NCI-H2227 treated with DMSO at 0.1 percent for 48 hours (cell line): ENCODE measurements around the gene EYA2.
"Not testable (repeated sequence)": the region's sequence is repeated elsewhere in the genome, so short reads cannot be mapped to it uniquely, and the experiment has no call there.

Experiments used
- DNase-seq: peaks from one replicate; lab custom pipeline; 2025; lab: John Stamatoyannopoulos, UW

Gene EYA2

DNA sequence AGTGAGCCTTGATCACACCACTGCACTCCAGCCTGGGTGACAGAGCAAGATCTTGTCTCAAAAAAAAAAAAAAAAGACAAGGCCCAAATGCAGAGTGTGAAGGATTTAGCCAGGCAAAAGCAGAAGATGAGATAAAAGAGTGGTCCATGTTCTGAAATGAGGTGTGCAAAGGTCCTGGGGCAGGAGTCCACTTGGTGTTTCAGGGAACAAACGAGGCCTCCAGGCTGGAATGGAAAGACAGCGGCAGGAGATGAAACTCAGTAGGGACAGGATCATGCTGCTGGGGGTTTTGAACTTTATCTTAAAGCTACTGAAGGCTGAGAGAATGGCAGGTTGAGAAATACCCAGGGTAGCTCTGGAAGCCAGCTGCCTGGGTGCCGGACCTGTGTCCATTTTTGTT is 283.6 kb downstream of the EYA2 start:
- DNase-seq = no peak

DNA sequence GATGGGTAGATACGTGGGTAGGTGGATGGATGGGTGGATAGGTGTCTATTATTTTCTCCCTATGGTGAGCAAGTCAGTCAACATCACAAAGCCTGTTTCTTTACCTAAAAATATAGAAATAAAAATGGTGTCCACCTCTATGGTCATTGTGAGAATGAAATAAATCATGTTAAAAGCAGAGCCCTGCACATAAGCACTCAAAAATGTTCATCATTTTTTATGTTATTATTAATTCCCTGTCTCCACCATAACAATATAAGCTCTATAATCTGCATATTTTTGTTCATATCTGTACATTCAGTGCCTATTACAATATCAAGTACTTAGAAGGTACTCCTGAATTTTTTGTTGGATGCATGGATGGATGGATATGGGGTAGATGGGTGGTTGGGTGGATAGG is 284.2 kb downstream of the EYA2 start:
- no peak for DNase-seq

DNA sequence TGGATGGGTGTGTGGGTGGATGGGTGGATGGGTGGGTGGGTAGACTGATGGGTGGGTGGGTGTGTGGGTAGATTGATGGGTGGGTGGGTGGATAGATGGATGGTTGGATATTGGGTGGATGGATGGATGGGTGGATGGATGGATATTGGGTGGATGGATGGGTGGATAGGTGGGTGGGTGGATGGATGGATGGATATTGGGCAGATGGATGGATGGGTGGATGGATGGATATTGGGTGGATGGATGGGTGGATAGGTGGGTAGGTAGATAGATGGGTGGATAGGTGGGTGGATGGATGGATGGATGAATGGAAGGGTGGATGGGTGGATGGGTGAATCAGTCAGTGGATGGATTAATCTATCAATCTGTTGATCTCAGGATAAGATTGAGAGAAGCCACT is 284.6 kb downstream of the EYA2 start:
- no peak for DNase-seq

DNA sequence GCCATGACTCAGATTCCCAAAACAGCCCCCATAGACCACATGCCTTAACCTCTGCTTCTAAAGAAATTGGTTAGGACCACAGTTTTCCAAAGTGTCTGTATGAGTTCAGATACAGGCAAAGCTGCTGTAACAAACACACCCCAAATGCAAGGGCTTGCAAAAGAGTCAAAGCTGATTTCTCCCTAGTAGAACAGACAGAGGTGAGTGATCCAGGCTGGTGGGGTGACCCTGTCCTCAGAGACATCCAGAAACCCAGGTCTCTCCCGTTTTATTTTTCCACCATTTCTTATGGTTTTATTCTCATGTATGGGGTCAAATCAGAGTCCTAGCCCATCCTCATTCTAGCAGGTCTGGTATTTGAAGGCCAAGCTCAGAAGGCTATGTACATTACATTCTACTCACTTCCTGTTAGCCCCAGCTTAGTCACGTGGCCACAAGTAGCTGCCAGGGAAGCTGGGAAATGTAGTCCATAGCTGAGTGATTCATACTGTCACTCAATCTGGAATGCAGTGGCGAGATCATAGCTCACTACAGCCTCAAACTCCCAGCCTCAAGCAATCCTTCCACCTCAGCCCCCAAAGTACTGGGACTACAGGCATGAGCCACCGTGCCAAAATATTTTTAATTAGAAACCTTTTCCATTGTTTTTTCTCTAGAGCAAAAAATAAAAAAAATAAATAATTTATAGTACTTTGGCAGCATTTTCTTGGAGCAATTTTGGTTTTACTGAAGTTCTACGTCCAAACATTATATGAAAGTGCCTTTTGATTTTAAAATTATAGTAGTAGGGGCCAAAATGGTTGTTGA is 286.6 kb downstream of the EYA2 start:
- DNase-seq = no peak

DNA sequence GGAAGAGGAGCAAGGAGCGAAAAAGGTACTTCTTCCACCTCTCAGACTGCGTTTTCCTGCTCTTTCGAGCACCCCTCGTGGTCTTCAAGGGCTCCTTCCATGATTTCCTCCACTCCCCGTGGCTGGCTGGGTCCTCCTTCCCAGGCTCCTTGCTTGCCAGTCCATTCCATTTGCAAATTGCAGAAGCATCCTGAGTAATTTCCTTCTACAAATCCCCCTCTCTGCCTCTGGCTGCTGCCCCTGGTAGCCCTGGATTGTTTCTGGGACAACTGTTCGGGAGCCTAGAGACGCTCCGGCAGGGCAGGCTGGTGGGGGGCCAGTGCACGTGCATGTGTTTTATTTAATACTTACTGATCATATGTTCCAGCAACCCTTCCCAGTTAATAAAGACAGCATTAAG is 288.7 kb downstream of the EYA2 start:
- DNase-seq = no peak

DNA sequence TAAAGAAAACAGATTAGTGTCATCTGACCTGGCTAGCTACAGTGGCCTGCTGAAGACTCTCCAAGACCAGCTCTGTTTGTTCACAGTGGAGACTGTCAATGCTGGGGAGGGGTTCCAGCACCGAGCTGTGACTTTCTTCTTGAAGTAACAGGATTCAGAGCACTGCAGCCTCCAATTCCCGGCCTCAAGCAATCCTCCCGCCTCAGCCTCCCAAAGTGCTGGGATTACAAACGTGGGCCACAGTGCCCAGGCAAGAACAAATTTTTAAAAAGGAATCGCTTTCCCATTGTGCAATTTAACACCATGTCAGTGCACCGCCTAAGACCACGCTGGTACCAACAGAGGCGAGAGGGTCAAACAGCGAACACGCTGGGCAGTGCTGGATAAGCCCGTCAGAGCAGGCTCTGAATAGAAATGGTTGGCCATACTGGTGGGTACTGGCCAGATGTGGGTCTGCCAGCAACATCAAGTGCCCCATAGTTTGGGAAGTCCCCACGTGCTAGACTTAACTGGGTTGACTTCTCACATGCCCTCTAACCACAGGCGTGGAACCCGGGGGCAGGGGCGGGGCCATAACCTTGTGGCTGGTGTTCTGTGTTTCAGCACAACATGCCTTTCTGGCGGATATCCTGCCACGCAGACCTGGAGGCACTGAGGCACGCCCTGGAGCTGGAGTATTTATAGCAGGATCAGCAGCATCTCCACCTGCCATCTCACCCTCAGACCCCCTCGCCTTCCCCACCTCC is 293.0 kb downstream of the EYA2 start:
- no peak for DNase-seq

DNA sequence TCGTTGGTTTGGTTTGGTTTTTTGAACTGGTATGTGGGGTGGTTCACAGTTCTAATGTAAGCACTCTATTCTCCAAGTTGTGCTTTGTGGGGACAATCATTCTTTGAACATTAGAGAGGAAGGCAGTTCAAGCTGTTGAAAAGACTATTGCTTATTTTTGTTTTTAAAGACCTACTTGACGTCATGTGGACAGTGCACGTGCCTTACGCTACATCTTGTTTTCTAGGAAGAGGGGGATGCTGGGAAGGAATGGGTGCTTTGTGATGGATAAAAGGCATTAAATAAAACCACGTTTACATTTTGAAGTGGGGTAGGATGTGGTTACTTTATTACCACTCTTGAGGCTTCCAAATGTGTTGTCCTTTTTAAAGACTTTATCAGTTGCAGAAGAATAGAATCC is 293.9 kb downstream of the EYA2 start:
- DNase-seq = no peak

DNA sequence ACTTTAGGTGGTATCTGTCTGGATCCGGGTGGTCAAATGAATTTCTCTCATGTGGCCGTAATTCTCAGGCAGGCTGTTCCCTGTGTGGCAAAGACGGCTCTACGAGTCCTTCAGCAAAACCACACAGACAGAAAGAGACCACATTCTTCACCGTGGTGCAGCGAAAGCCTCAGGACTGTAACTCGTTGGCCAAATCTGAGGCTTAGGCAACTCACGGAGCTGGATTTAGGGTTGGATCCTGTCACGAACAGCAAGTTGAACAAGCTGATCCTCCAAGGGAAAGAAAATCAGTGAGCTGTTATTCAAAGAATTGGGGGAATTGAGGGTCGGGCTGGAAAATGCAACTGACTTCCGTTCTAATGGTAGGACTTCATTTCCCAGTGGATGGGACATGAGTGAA is 294.4 kb downstream of the EYA2 start:
- DNase-seq = no peak

DNA sequence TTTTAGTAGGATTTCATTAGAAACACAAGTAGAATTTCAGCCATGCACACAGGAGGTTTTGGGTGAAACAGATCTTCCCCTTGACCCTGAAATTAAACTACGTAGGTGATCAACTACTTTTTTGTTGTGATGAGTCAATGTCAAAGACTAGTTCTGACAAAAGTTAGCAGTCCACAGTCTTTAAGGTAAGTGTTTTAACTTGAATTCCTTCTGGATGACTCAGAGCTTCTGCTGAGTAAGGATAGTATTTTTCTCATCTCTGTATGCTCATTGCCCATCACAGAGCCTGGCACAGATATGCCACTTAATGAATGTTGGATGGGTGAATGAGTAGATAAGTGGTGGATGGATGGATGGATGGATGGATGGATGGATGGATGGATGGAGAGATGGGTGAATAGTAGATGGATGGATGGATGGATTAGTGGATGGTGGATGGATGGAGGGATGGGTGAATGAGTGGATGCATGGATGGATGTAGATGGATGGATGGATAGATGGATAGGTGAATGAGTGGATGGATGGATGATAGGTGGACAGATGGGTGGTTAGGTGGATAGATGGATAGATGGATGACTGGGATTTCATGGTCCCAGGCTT is 296.5 kb downstream of the EYA2 start:
- no peak for DNase-seq

DNA sequence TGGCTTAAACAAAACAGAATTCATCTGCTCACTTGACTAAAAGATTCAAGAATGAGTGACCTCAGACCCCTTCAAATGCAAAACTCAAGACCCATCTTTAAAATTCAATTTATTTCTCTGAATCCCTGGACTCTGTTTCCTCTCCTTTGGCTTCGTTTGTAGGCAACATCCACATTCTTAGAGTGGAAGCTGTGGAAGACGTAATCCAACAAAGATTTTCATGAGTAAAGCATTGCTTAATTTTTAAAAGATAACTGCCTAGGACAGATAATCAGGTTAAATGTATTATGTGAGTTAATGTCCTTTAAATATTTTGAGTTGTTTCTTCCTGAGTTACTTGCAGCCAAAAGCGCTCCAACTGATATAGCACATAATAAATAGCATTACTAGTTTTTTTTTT is 297.3 kb downstream of the EYA2 start:
- DNase-seq = no peak

DNA sequence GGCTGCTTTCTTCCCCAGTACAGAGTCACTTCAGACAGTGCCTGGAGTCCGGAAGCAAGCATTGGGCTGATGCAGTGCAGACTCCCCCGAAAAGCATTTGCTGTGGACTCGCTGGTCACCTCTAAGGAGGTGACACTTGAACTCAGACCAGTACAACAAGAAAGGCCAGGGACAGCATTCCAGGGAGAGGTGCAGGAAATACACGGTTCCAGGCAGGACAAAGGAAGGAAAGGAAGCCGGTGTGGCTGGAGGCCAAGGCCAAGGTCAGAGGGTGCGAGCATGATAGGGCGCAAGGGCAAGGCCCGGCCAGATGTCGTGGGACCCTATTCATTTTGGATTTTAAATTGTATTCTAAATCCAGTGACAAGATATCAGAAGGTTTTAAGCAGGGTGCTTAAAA is 300.9 kb downstream of the EYA2 start:
- DNase-seq = no peak

DNA sequence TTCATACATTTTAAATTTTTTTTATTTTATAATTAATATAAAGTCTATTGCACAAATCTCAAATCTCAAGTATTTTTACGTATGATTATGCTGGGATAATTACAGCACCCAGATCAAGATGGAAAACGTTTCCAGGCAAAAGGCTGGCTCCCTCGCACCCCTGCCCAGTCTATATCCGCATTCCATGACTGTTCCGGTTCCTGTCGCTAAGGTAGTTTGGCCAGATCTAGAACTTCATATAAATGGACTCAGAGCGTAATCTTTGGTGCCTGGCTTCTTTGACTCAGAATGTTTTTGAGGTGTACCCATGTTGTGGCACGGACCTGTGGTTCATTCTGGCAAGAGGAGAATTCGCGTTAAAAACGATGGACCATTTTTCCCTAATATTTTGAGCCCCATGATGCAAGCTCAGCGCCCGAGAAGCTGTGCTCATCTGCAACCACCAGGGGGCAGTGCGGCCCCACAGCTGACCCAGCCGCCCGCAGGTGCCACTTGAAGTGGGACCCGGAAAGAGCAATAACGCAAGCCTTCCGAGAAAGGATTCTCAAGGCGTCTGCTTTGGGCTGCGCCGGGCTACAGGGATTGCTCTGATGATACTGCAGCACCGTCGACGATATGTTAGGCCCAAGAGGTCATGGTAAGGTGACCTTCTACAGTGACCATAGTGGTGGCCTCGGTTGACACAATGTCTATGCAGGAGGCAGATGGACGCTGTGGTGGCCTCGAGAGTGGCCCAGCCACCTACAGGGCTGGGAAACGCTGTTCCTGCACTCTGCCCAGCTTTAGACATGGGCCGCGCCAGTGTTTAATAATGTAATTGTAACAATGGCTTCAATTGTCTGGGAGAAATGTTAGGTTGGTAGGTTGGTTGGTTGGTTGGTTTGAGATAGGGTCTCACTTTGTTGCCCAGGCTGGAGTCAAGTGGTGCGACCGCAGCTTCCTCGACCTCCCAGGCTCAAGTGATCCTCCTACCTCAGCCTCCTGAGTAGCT is 301.7 kb downstream of the EYA2 start:
- no peak for DNase-seq

DNA sequence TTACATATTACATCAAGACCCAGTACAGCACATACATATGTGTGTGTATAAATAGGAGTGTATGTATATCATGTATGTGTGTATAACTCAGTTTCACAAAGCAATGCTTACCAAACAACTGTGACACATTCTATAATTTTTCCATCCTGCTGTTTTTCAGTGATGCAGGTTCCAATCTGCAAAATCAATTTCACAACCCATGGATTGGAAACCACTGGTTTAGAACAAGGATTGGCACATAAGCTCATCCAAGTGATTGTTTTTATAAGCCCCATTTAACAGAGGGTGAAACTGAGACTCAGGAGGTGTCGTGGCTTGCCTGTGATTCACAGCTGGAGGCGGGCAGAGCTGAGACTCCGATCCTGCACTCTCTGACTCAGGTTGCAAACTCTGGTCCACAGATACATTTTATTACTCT is 303.6 kb downstream of the EYA2 start:
- no peak for DNase-seq

DNA sequence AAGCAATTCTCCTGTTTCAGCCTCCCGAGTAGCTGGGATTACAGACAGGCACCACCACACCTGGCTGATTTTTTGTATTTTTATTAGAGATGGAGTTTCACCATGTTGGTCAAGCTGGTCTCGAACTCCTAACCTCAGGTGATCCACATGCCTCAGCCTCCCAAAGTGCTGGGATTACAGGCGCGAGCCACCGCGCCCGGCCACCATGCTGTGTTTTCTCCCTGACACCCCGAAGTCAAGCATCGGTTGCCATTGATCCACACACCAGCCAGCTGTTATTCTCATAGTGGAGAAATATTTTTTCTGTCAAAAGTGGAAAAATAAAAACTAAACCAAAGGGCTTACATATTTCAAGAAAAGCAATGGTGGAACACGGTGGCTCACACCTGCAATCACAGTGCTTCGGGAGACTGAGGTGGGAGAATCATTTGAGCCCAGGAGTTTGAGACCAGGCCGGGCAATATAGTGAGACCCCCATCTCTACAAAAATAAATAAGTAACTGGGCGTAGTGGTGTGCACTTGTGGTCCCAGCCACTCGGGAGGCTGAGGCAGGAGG is 304.4 kb downstream of the EYA2 start:
- no peak for DNase-seq

DNA sequence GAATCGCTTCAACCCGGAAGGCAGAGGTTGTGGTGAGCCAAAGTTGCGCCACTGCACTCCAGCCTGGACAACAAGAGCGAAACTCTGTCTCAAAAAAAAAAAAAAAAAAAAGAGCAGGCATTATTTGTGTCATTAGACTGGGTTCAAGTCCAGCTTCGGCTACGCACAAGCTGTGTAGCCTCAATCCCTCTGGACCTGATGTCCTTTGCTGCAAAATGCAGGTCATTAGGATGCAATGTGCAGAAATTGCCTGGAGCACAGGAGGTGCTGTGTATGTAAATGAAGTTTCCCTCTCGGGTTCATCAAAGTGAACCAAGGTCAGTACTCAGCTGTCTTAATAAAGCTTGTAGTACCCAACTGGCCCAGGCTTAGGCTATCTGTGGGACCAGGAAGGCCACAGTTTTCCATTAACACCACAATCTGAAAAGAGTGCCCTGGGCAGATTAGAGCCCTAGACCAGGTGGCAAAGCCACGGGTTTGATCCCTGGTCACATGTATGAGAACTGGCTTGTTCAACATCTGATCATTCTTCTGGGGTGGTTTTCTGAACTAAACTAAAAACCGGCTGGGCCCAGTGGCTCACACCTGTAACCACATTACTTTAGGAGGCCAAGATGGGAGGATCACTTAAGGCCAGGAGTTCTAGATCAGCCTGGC is 306.6 kb downstream of the EYA2 start:
- no peak for DNase-seq

DNA sequence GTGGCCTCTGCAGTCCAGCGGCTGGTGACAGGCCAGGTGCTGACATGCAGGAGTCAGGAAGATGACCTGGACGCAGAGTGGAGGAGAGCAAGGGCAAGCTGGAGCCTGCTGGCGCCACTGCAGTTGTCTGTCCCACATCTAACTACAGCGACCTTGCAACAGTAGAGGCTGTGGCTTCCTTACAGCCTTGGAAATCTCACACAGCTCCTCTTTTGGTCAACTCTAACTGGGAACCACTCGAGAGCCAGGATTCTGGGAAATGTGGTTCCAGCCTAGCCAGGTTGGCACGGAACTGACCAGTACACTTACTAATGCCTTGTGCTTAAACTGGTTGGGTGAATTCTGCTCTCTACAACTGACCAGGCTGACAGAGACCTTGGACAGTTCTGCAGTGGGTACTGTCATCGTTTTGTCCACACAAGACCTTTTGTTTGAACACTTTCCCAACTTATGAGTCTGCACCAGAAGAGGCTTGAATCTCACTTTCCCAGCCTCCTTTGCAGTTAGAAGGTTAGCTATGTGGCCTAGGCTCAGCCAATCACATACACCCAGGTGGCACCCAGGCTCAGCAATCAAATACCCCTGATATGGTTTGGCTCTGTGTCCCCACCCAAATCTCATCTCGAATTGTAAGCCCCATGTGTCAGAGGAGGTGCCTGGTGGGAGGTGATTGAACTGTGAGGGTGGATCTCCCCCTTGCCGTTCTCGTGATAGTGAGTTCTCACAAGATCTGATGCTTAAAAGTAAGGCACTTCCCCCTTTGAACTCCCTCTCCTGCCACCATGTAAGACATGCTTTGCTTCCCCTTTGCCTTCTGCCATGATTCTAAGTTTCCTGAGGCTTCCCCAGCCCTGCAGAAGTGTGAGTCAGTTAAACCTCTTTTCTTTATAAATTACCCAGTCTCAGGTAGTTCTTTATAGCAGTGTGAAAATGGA is 308.4 kb downstream of the EYA2 start:
- no peak for DNase-seq

DNA sequence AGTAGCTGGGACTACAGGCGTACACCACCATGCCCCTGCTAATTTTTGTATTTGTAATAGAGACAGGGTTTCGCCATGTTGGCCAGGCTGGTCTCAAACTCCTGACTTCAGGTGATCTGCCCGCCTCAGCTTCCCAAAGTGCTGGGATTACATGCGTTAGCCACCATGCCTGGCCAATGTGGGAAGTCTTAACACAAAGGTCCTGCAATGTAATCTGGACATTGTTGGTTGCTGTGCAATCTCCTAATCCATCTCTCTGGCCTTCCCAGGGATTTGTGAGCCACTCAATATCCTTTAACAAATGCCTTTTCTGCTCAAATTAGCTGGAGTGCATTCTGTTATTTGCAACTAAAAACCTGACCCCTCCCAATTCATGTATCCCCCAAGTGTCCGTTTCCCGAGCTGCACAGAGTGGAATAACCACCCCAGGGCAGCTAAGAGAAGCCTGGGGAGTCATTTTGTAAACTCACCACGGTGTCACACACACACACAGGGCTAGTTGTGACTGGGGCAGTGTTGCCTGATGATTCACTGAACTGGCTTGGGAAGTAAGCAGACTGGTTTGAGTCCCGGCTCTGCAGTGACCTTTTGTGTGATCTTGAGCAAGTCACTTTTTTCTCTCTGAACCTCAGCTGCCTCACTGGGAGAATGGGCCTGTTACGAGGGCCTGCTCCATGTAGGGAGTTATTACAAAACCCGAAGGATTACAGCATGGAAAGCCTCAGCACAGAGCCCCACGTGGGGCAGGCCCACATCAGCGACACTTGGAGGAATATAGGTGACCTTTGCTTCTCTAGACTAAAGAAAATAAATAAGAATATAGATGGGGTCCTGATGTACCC is 309.6 kb downstream of the EYA2 start:
- no peak for DNase-seq

DNA sequence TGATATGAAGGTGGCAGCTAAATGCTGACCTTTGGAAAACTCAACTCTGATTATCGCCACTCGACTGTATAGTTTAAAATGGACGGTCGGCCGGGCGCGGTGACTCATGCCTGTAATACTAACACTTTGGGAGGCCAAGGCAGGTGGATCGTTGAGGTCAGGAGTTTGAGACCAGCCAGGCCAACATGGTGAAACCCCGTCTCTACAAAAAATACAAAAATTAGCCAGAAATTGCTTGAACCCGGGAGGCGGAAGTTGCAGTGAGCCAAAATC is 310.1 kb downstream of the EYA2 start:
- DNase-seq = not testable (repeated sequence)

DNA sequence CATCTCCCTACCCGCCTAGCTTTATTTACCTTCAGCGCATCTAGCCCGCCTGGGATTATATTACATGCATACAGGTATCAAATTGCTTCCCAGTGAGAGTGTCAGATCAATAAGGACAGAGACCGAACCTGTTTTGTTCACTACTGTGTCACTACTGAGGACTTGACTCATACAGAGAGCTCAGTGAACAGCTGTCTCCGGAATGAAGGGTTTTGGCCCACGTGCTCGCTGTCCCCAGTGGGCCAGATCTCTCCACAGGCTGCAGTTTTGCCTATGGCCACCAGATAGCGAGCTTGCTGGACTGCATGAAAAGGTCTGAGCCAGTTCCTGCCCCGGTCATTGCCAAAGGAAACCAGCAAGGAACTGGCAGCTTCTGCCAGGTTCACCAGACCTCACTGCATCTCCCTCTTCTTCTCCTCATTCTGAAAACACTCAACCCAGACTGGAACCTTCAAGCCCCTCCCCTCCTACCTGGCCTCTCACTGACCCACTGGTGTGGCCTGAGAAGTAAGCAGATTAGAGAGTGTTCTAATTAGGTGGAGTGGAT is 311.0 kb downstream of the EYA2 start:
- no peak for DNase-seq
